CD14-positive monocyte (primary cell): Measurements from ENCODE around the gene RAMP1. TPM values are rescaled to one million over a fixed set of nuclear protein-coding genes. Genes with fewer than 3 reads are reported as not detected.
"Not testable (repeated sequence)": the region's sequence is repeated elsewhere in the genome, so short reads cannot be mapped to it uniquely, and the experiment has no call there.

ENCODE experiments used
- DNase-seq, 3 donors: peaks; one replicate each; pipeline ENCODE4 v3.0.0-alpha.2; 2011 to 2022
- H2AFZ ChIP-seq: 2 replicates; pipeline ENCODE4 v1.6.0; 2012; ENCODE audit warnings: mild to moderate bottlenecking, low read depth, low read length, inconsistent platforms; ENCODE audit not compliant: insufficient read depth, poor library complexity, severe bottlenecking
- H3K27ac ChIP-seq, 2 donors: 1 replicate in 1 of 2; 2 replicates in 1 of 2; pipeline ENCODE4 v1.5.1; 2012 to 2013; ENCODE audit warnings: low read length in 2 of 2, control low read depth in 1 of 2, inconsistent platforms in 1 of 2, low read depth in 1 of 2, mild to moderate bottlenecking in 1 of 2
- H3K27me3 ChIP-seq, 2 donors: one replicate each; pipeline versions ENCODE4 v1.6.0 to v1.6.1; 2011 to 2013; ENCODE audit warnings: low read length in 2 of 2; ENCODE audit not compliant: control insufficient read depth in 2 of 2, insufficient read depth in 2 of 2
- H3K36me3 ChIP-seq, 2 donors: replicated peaks in 1 of 2; 1 replicate in 1 of 2; 2 replicates in 1 of 2; pipeline versions ENCODE4 v1.5.1 to v1.6.1; 2012 to 2013; ENCODE audit warnings: low read length in 2 of 2, control low read depth in 1 of 2, inconsistent platforms in 1 of 2, mild to moderate bottlenecking in 1 of 2; ENCODE audit not compliant: insufficient read depth in 2 of 2, control insufficient read depth in 1 of 2
- H3K4me1 ChIP-seq, 2 donors: 1 replicate in 1 of 2; 2 replicates in 1 of 2; pipeline versions ENCODE4 v1.5.1 to v1.6.1; 2012 to 2013; ENCODE audit warnings: low read length in 2 of 2, control low read depth in 1 of 2, inconsistent platforms in 1 of 2, mild to moderate bottlenecking in 1 of 2, moderate library complexity in 1 of 2; ENCODE audit not compliant: insufficient read depth in 2 of 2, control insufficient read depth in 1 of 2
- H3K4me2 ChIP-seq: replicated peaks from 2 replicates; pipeline ENCODE3; 2012; ENCODE audit warnings: low read length, moderate library complexity, mild to moderate bottlenecking; ENCODE audit not compliant: poor library complexity, severe bottlenecking; ENCODE audit errors: extremely low read depth
- H3K4me3 ChIP-seq, 3 experiments: fragments of 200-600 bp in 1 of 3; sonication (generic) in 1 of 3; replicated peaks in 1 of 3; 1 replicate in 2 of 3; 2 replicates in 1 of 3; pipeline ENCODE4 v1.5.1; 2011 to 2013; ENCODE audit warnings: low read length in 3 of 3, mild to moderate bottlenecking in 3 of 3, control low read depth in 2 of 3, low read depth in 2 of 3, inconsistent platforms in 1 of 3, moderate library complexity in 1 of 3
- H3K79me2 ChIP-seq: 2 replicates; pipeline ENCODE4 v1.6.0; 2012; ENCODE audit warnings: mild to moderate bottlenecking, control low read depth, inconsistent platforms, low read length, moderate library complexity; ENCODE audit not compliant: insufficient read depth
- H3K9ac ChIP-seq: 2 replicates; pipeline ENCODE4 v1.6.0; 2017; ENCODE audit warnings: low read length, mild to moderate bottlenecking; ENCODE audit not compliant: insufficient read depth, poor library complexity, severe bottlenecking
- H3K9me3 ChIP-seq, 2 donors: replicated peaks in 1 of 2; 1 replicate in 1 of 2; 2 replicates in 1 of 2; pipeline versions ENCODE4 v1.5.1 to v1.6.1; 2012 to 2013; ENCODE audit warnings: low read length in 2 of 2, control low read depth in 1 of 2; ENCODE audit not compliant: control insufficient read depth in 1 of 2, insufficient read depth in 1 of 2
- H4K20me1 ChIP-seq: 2 replicates; pipeline ENCODE4 v1.6.0; 2012; ENCODE audit warnings: mild to moderate bottlenecking, low read length, control low read depth, moderate library complexity; ENCODE audit not compliant: insufficient read depth
- H3K27ac Mint-ChIP-seq, 7 donors: one replicate each; pipeline ENCODE4 v1.8.0; 2020; ENCODE audit warnings: mild to moderate bottlenecking in 7 of 7, mixed read lengths in 7 of 7, moderate library complexity in 6 of 7, inconsistent platforms in 2 of 7
- H3K27me3 Mint-ChIP-seq, 3 donors: one replicate each; pipeline ENCODE4 v1.8.0; 2021 to 2022; ENCODE audit warnings: low read depth in 3 of 3, mild to moderate bottlenecking in 3 of 3, mixed read lengths in 3 of 3, moderate library complexity in 3 of 3, inconsistent platforms in 1 of 3
- H3K36me3 Mint-ChIP-seq, 2 donors: one replicate each; pipeline ENCODE4 v1.8.0; 2020; ENCODE audit warnings: mixed read lengths in 2 of 2, inconsistent platforms in 1 of 2, mild to moderate bottlenecking in 1 of 2
- H3K4me1 Mint-ChIP-seq: one replicate; pipeline ENCODE4 v1.8.0; 2020; ENCODE audit warnings: mild to moderate bottlenecking, mixed read lengths
- H3K4me3 Mint-ChIP-seq, 2 donors: one replicate each; pipeline ENCODE4 v1.8.0; 2020; ENCODE audit warnings: mild to moderate bottlenecking in 2 of 2, mixed read lengths in 2 of 2, moderate library complexity in 1 of 2
- H3K9me3 Mint-ChIP-seq, 7 donors: one replicate each; pipeline ENCODE4 v1.8.0; 2020 to 2022; ENCODE audit warnings: mixed read lengths in 7 of 7, mild to moderate bottlenecking in 6 of 7, moderate library complexity in 6 of 7, inconsistent platforms in 2 of 7
- CTCF ChIP-seq: fragments of 200-600 bp; IDR thresholded peaks from one replicate; pipeline ENCODE4 v1.8.0; 2022; ENCODE audit warnings: antibody characterized with exemption, mild to moderate bottlenecking
- WGBS: methylation state at CpG from one replicate; pipeline ENCODE4 v1.1.5; 2013; ENCODE audit warnings: missing lambda C conversion rate; ENCODE audit not compliant: insufficient coverage; 5-methylcytosine and 5-hydroxymethylcytosine counted together
- intact Hi-C, 2 donors: fragments of 100-400 bp; cut with micrococcal nuclease; formaldehyde crosslinking; loops; one replicate each; pipeline versions ENCODE4 v1.15.0 to v1.15.1; 2023
- polyA plus RNA-seq, 3 donors: library from polyadenylated mRNA; depleted of rRNA in 1 of 3; unstranded in 2 of 3; stranded (reverse) in 1 of 3; fragments of 300-500 nt in 2 of 3; fragments of >200 nt in 1 of 3; fragmentation: Illumina TruSeq in 2 of 3; gene quantifications; 1 replicate in 2 of 3; 2 replicates in 1 of 3; pipeline ENCODE4 v1.2.3, GENCODE V29; 2012 to 2021

RAMP1 gene
- polyA plus RNA-seq, 3 donors = not detected

DNA sequence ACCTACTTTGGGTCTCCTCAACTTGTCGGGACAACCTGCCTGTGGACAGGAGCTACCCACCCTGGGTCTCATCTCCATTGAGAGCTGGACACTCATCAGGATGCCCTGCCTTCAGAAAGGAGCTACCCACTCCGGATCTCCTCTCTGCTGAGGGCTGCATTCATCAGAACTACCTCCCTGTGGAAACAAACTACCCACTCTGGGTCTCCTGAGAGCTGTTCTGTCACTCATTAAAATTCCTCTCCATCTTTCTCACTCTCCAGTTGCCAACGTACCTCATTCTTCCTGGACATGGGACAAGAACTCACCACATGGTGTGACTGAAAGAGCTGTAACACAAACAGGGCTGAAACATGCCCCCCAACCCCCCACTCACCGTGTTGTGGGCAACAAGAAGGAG, 84.9 kb downstream of the RAMP1 start:
- Mint-ChIP-seq H3K36me3 (no peaks in the 10 kb centered on the region), H3K9me3 (peaks cover 18 to 35% (median 29%) of the 10 kb centered on the region in 7 donors), H3K4me3 (no peak overlapping the region), H3K4me1 (no peaks in the 10 kb centered on the region), H3K27me3 (peaks cover 2 to 10% (median 9%) of the 10 kb centered on the region in 3 donors), H3K27ac (no peak overlapping the region)
- Histone ChIP-seq H4K20me1 (no peaks in the 10 kb centered on the region), H3K27me3 (peaks cover 0 to 3% of the 10 kb centered on the region in 2 donors), H3K4me3 (no peak overlapping the region), H3K9me3 (peaks cover 13 to 35% of the 10 kb centered on the region in 2 donors), H3K4me2 (no peak overlapping the region), H3K4me1 (no peaks in the 10 kb centered on the region), H3K9ac (no peak overlapping the region), H3K27ac (no peak overlapping the region), H3K36me3 (no peaks in the 10 kb centered on the region), H2AFZ (no peak overlapping the region), H3K79me2 (no peaks in the 10 kb centered on the region)
- intact Hi-C loops = no loop called here
- no peak for TF ChIP-seq CTCF
- 85% methylated on average over 3 of the region's 4 CpGs for WGBS
- DNase-seq = no peak

GRCh38 chr2:237946423-237946822, 87.0 kb downstream of the RAMP1 start:
- Histone ChIP-seq H3K36me3 (no peaks in the 10 kb centered on the region), H3K4me3 (no peak overlapping the region), H3K27ac (no peak overlapping the region), H3K27me3 (peaks cover 0 to 3% of the 10 kb centered on the region in 2 donors), H3K79me2 (no peaks in the 10 kb centered on the region), H3K9me3 (peaks cover 13 to 35% of the 10 kb centered on the region in 2 donors), H4K20me1 (no peaks in the 10 kb centered on the region), H3K4me2 (no peak overlapping the region), H3K4me1 (no peaks in the 10 kb centered on the region), H2AFZ (no peak overlapping the region), H3K9ac (no peak overlapping the region)
- DNase-seq = no peak
- H3K27me3 Mint-ChIP-seq = peaks cover 2 to 12% (median 6%) of the 10 kb centered on the region in 3 donors
- intact Hi-C loops = no loop called here
- H3K9me3 Mint-ChIP-seq = peaks cover 18 to 35% (median 29%) of the 10 kb centered on the region in 7 donors
- H3K27ac Mint-ChIP-seq = peak overlapping the region in 1 of 7 donors; percentile 25
- no peak for TF ChIP-seq CTCF
- H3K36me3 Mint-ChIP-seq = no peaks in the 10 kb centered on the region
- 43% methylated on average over 1 of the region's 1 CpG for WGBS
- H3K4me1 Mint-ChIP-seq = no peaks in the 10 kb centered on the region
- no peak overlapping the region for H3K4me3 Mint-ChIP-seq

DNA sequence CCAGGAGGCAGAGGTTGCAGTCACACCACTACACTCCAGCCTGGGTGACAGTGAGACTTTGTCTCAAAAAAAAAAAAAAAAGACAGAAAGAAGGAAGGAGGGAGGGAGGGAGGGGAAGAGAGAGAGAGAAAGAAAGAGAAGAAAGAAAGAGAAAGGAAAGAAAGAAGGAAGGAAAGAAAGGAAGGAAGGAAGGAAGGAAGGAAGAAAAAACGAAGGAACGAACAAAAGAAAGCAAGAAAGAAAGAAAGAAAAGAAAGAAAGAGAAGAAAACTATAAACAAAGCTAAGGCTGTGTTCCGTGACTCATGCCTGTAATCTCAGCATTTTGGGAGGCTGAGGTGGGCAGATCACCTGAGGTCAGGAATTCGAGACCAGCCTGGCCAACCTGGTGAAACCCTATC, 91.9 kb downstream of the RAMP1 start:
- intact Hi-C loops, H3K4me1 Mint-ChIP-seq, H3K36me3 Mint-ChIP-seq, H3K4me2 ChIP-seq, H3K79me2 ChIP-seq, H3K36me3 ChIP-seq, H3K9me3 ChIP-seq, H3K4me3 Mint-ChIP-seq, H4K20me1 ChIP-seq, H3K4me1 ChIP-seq, H3K9me3 Mint-ChIP-seq, H3K4me3 ChIP-seq, H3K9ac ChIP-seq, H2AFZ ChIP-seq, DNase-seq, H3K27ac ChIP-seq, H3K27ac Mint-ChIP-seq: not testable (repeated sequence)
- peaks cover 16 to 31% (median 16%) of the 10 kb centered on the region in 3 donors for H3K27me3 Mint-ChIP-seq
- no CpG with 5 or more reads among the region's 4 CpGs for WGBS
- peaks cover 14 to 17% of the 10 kb centered on the region in 2 donors for H3K27me3 ChIP-seq
